AG04450 (cell line): ENCODE data around the gene MAPK9. TPM values are rescaled to one million over a fixed set of nuclear protein-coding genes. Genes with fewer than 3 reads are reported as not detected.

ENCODE experiments used
- CTCF ChIA-PET: fragments of 300-600, 350-600 bp; formaldehyde crosslinking; extraction: SDS; loops from one replicate; lab custom pipeline; 2022; ENCODE audit warnings: antibody characterized with exemption, inconsistent platforms; lab: Charles Lee
- POLR2A ChIA-PET: fragments of 350-600 bp; formaldehyde crosslinking; extraction: SDS; loops from one replicate; lab custom pipeline; 2021; ENCODE audit warnings: antibody characterized with exemption, inconsistent platforms; lab: Yijun Ruan, JAX
- DNase-seq: peaks from one replicate; pipeline ENCODE4 v3.0.0-alpha.2; 2011; ENCODE audit warnings: low read depth, low spot score
- H3K27ac ChIP-seq: one replicate; pipeline ENCODE4 v1.5.1; 2012; ENCODE audit warnings: low read depth, low read length, control low read depth
- H3K27me3 ChIP-seq: one replicate; pipeline ENCODE4 v1.6.0; 2012; ENCODE audit warnings: low read length; ENCODE audit not compliant: control insufficient read depth, insufficient read depth
- H3K4me3 ChIP-seq: 2 replicates; pipeline ENCODE4 v1.5.1; 2011; ENCODE audit warnings: mild to moderate bottlenecking, low read depth, low read length, control low read depth
- H3K9me3 ChIP-seq: 2 replicates; pipeline ENCODE4 v1.5.1; 2012; ENCODE audit warnings: low read length; ENCODE audit not compliant: control insufficient read depth, insufficient read depth
- polyA plus RNA-seq: library from polyadenylated mRNA; depleted of rRNA; stranded (reverse); fragments of >200 nt; gene quantifications from 2 replicates; pipeline ENCODE4 v1.2.3, GENCODE V29; 2011
- TF ChIP-seq, protein P1 (sequence below): IDR thresholded peaks from 2 replicates; pipeline ENCODE4 v1.5.1; 2011; ENCODE audit warnings: low read depth, low read length, control low read depth, inconsistent platforms

MAPK9 gene
- polyA plus RNA-seq, 1 experiment, result 35.1 TPM

DNA sequence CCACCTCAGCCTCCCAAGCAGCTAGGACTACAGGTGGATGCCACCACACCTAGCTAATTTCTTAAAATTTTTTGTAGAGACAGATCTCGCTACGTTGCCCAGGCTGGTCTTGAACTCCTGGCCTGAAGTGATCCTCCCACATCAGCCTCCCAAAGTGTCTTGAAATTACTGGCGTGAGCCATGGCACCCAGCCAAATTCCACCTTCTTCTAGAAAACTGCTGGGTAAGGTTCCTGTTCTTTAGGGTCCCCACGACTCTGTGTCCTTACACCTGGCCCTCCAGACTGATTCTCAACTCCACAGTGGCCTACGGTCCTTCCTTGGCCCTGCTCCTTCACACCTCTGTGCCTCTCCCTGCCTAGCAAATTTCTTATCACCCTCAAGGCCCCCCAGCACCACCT, 1.9 kb downstream of the MAPK9 start:
- POLR2A ChIA-PET, result no interaction called here
- TF ChIP-seq, protein P1, sequence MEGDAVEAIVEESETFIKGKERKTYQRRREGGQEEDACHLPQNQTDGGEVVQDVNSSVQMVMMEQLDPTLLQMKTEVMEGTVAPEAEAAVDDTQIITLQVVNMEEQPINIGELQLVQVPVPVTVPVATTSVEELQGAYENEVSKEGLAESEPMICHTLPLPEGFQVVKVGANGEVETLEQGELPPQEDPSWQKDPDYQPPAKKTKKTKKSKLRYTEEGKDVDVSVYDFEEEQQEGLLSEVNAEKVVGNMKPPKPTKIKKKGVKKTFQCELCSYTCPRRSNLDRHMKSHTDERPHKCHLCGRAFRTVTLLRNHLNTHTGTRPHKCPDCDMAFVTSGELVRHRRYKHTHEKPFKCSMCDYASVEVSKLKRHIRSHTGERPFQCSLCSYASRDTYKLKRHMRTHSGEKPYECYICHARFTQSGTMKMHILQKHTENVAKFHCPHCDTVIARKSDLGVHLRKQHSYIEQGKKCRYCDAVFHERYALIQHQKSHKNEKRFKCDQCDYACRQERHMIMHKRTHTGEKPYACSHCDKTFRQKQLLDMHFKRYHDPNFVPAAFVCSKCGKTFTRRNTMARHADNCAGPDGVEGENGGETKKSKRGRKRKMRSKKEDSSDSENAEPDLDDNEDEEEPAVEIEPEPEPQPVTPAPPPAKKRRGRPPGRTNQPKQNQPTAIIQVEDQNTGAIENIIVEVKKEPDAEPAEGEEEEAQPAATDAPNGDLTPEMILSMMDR, result no peak
- Histone ChIP-seq H3K27me3 (no peaks in the 10 kb centered on the region), H3K27ac (no peak overlapping the region), H3K4me3 (no peak overlapping the region), H3K9me3 (no peaks in the 10 kb centered on the region)
- CTCF ChIA-PET, result interaction anchor here (1.0 to 2.5 kb wide), 6 partner anchors 8 to 570 kb away, joined by 3 to 27 read pairs (median 11); no protein-coding TSS in a partner anchor
- no peak for DNase-seq

DNA sequence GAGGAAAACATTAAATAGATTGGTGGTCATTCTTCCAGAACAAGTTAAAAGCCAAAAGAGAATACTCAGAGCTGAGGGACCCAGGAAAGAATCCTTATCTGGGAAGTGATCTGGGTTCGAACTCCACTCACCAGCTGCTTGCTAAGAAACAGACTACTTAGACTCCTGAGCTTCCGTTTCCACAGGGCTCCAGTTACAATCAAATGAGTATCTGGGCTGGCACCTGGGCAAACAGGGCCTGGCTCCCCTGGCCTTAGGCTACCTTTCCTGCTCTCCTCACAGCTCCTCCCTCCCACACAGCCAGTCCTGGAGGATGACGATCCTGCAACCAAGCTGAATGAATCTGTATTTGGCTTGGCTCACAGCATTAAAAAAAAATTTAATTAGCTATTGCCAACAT, 2.5 kb downstream of the MAPK9 start:
- ChIA-PET CTCF (interaction anchor here (0.5 to 2.5 kb wide), 4 partner anchors 26 to 199 kb away, joined by 4 to 27 read pairs (median 12); no protein-coding TSS in a partner anchor), POLR2A (no interaction called here)
- no peak overlapping the region for H3K4me3 ChIP-seq
- no peaks in the 10 kb centered on the region for H3K27me3 ChIP-seq
- no peak for DNase-seq
- no peak overlapping the region for H3K27ac ChIP-seq
- H3K9me3 ChIP-seq, result no peaks in the 10 kb centered on the region
- TF ChIP-seq, protein P1, result no peak

DNA sequence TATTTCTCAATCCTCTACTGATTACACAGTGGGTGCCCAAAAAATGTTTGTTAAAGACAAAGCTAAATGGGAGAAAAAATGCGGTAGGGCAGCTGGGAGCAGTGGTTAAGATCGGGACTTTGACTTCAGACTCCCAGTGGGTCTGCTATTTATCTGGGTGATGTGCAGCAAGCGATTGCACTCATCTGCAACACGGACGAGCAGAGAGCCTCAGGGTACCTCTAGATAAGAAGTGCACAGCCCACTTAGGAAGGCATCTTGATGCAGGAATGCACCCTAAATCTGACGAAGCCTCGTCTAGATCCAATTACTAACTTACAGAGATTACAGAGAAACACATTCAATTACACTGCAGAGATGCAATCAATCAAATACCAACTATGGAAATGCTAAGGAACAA, 4.0 kb downstream of the MAPK9 start:
- Histone ChIP-seq H3K27me3 (no peaks in the 10 kb centered on the region), H3K27ac (no peak overlapping the region), H3K9me3 (no peaks in the 10 kb centered on the region; the same call in 1 of the 2 replicates), H3K4me3 (no peak overlapping the region)
- TF ChIP-seq, protein P1, result no peak
- ChIA-PET CTCF (no interaction called here), POLR2A (no interaction called here)
- DNase-seq, result no peak

DNA sequence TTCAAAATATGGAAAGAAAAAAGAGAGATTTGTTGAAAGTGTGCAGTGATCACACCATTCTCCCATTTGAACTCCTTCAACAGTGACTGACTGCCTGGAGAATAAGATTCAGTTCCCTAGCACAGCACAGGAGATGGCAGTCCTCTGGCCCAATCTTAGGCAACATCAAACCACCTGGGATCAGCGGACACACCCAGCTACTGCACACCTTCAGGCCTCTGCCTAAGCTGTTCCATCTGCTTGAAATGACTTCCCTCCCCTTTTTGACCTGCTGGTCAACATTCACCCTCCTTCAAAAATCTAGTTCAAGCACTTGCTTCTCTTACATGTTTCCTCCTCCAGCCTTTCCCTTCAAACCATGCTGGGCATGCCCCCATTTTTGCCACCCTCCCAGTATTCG, 4.5 kb downstream of the MAPK9 start:
- ChIA-PET POLR2A (no interaction called here), CTCF (no interaction called here)
- Histone ChIP-seq H3K27me3 (no peaks in the 10 kb centered on the region), H3K9me3 (no peaks in the 10 kb centered on the region; the same call in 1 of the 2 replicates), H3K27ac (no peak overlapping the region), H3K4me3 (no peak overlapping the region)
- no peak for DNase-seq
- TF ChIP-seq, protein P1, result no peak

DNA sequence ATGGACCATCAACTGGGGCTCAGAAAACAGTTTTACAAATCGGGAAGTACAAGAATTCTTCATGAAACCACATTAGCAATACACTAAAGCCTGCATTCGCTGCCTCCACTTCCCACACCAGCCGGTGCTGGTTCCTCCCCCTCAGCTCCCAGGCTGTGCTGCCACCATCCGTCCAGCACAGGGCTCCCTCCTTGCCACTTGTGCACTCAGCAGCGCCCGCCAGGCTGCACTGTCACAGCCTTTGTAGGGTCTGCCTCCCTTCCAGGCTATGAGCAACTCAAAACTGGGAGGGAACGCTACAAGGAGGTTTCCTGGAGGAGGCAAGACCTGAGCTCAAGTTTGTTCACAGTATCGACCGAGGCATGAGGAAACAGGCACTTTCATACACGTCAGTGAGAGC, 7.7 kb downstream of the MAPK9 start:
- DNase-seq, result no peak
- Histone ChIP-seq H3K4me3 (no peak overlapping the region), H3K27me3 (no peaks in the 10 kb centered on the region), H3K27ac (no peak overlapping the region), H3K9me3 (peaks cover 6% of the 10 kb centered on the region)
- ChIA-PET CTCF (no interaction called here), POLR2A (no interaction called here)
- TF ChIP-seq, protein P1, result no peak
